ENCODE data around the gene FANCC. TPM values are rescaled to one million over a fixed set of nuclear protein-coding genes. Genes with fewer than 3 reads are reported as not detected.
A peak's percentile ranks its signal among the peaks of the same experiment; 100 is the strongest.

FANCC gene
- total RNA-seq, 1 donor from 2014 or later, result 7.9 TPM

GRCh38 chr9:95099321-95100070 is 218.0 kb downstream of the FANCC start:
- Mint-ChIP-seq H3K4me1 (ENCODE audit: low read depth, unreplicated experiment) (peaks cover 29% of the 10 kb centered on the region), H3K27me3 (ENCODE audit: low read depth, unreplicated experiment) (no peaks in the 10 kb centered on the region), H3K4me3 (ENCODE audit: unreplicated experiment) (no peak overlapping the region), H3K9me3 (ENCODE audit: unreplicated experiment) (peaks cover 2% of the 10 kb centered on the region), H3K27ac (ENCODE audit: unreplicated experiment) (no peak overlapping the region), H3K36me3 (ENCODE audit: low read depth, unreplicated experiment) (peaks cover 8% of the 10 kb centered on the region)
- FAIRE-seq (no peak), DNase-seq (ENCODE audit: low read depth) (no peak)
- Histone ChIP-seq H3K4me1 (ENCODE audit: insufficient read depth, low read length) (peaks cover 21% of the 10 kb centered on the region), H3K9me3 (ENCODE audit: insufficient read depth, low read depth, low read length) (no peaks in the 10 kb centered on the region), H3K27ac (ENCODE audit: low read depth, low read length) (peak overlapping the region; percentile 2), H2AFZ (ENCODE audit: low read depth, low read length) (no peak overlapping the region), H3K36me3 (ENCODE audit: insufficient read depth, low read length) (no peaks in the 10 kb centered on the region), H3K79me2 (ENCODE audit: insufficient read depth, low read length) (no peaks in the 10 kb centered on the region), H3K4me3 (ENCODE audit: insufficient read depth, low read depth, low read length) (no peak overlapping the region), H4K20me1 (ENCODE audit: insufficient read depth, low read length) (peaks cover 11% of the 10 kb centered on the region), H3K9ac (ENCODE audit: low read length) (no peak overlapping the region), H3K27me3 (ENCODE audit: insufficient read depth, low read length) (no peaks in the 10 kb centered on the region), H3K4me2 (ENCODE audit: low read length) (no peak overlapping the region)
- TF ChIP-seq CTCF (IDR thresholded peaks at IDR 0.05; ENCODE audit: insufficient read depth, low read depth, low read length), result no peak
- no peak for TF ChIP-seq EZH2 (IDR thresholded peaks at IDR 0.05; ENCODE audit: insufficient read depth, low read length)

- Histone ChIP-seq H3K9ac (ENCODE audit: low read length) (no peak overlapping the region), H3K79me2 (ENCODE audit: insufficient read depth, low read length) (no peaks in the 10 kb centered on the region), H3K4me1 (ENCODE audit: insufficient read depth, low read length) (peaks cover 28% of the 10 kb centered on the region), H3K9me3 (ENCODE audit: insufficient read depth, low read depth, low read length) (no peaks in the 10 kb centered on the region), H3K27ac (ENCODE audit: low read depth, low read length) (no peak overlapping the region), H4K20me1 (ENCODE audit: insufficient read depth, low read length) (peaks cover 8% of the 10 kb centered on the region), H3K27me3 (ENCODE audit: insufficient read depth, low read length) (no peaks in the 10 kb centered on the region), H3K4me3 (ENCODE audit: insufficient read depth, low read depth, low read length) (no peak overlapping the region), H3K36me3 (ENCODE audit: insufficient read depth, low read length) (no peaks in the 10 kb centered on the region), H3K4me2 (ENCODE audit: low read length) (no peak overlapping the region), H2AFZ (ENCODE audit: low read depth, low read length) (no peak overlapping the region)
- no peak for DNase-seq (ENCODE audit: low read depth)
- TF ChIP-seq CTCF (IDR thresholded peaks at IDR 0.05; ENCODE audit: insufficient read depth, low read depth, low read length) (no peak), EZH2 (IDR thresholded peaks at IDR 0.05; ENCODE audit: insufficient read depth, low read length) (no peak)
- Mint-ChIP-seq H3K27me3 (ENCODE audit: low read depth, unreplicated experiment) (no peaks in the 10 kb centered on the region), H3K27ac (ENCODE audit: unreplicated experiment) (peak overlapping the region; percentile 69), H3K4me1 (ENCODE audit: low read depth, unreplicated experiment) (peaks cover 39% of the 10 kb centered on the region), H3K9me3 (ENCODE audit: unreplicated experiment) (peaks cover 2% of the 10 kb centered on the region), H3K36me3 (ENCODE audit: low read depth, unreplicated experiment) (peaks cover 8% of the 10 kb centered on the region), H3K4me3 (ENCODE audit: unreplicated experiment) (peak overlapping the region; percentile 20)
- no peak for FAIRE-seq
Observed at GRCh38 chr9:95098391-95098921, 219.1 kb downstream of the FANCC start.

- H3K9me3 ChIP-seq (ENCODE audit: insufficient read depth, low read depth, low read length), result no peaks in the 10 kb centered on the region
- H3K27me3 ChIP-seq (ENCODE audit: insufficient read depth, low read length), result no peaks in the 10 kb centered on the region
- no peak overlapping the region for H3K4me2 ChIP-seq (ENCODE audit: low read length)
- H4K20me1 ChIP-seq (ENCODE audit: insufficient read depth, low read length), result peaks cover 5% of the 10 kb centered on the region
- H3K27me3 Mint-ChIP-seq (ENCODE audit: low read depth, unreplicated experiment), result no peaks in the 10 kb centered on the region
- H3K79me2 ChIP-seq (ENCODE audit: insufficient read depth, low read length), result no peaks in the 10 kb centered on the region
- no peak overlapping the region for H3K27ac ChIP-seq (ENCODE audit: low read depth, low read length)
- no peak overlapping the region for H3K4me3 Mint-ChIP-seq (ENCODE audit: unreplicated experiment)
- no peak overlapping the region for H3K9ac ChIP-seq (ENCODE audit: low read length)
- no peak overlapping the region for H3K4me3 ChIP-seq (ENCODE audit: insufficient read depth, low read depth, low read length)
- TF ChIP-seq EZH2 (IDR thresholded peaks at IDR 0.05; ENCODE audit: insufficient read depth, low read length) (no peak), CTCF (IDR thresholded peaks at IDR 0.05; ENCODE audit: insufficient read depth, low read depth, low read length) (no peak)
- FAIRE-seq (no peak), DNase-seq (ENCODE audit: low read depth) (no peak)
- H3K9me3 Mint-ChIP-seq (ENCODE audit: unreplicated experiment), result peaks cover 2% of the 10 kb centered on the region
- peaks cover 51% of the 10 kb centered on the region for H3K4me1 Mint-ChIP-seq (ENCODE audit: low read depth, unreplicated experiment)
- no peaks in the 10 kb centered on the region for H3K36me3 ChIP-seq (ENCODE audit: insufficient read depth, low read length)
- H2AFZ ChIP-seq (ENCODE audit: low read depth, low read length), result no peak overlapping the region
- no peak overlapping the region for H3K27ac Mint-ChIP-seq (ENCODE audit: unreplicated experiment)
- H3K4me1 ChIP-seq (ENCODE audit: insufficient read depth, low read length), result peaks cover 39% of the 10 kb centered on the region
- peaks cover 8% of the 10 kb centered on the region for H3K36me3 Mint-ChIP-seq (ENCODE audit: low read depth, unreplicated experiment)
Observed at GRCh38 chr9:95097279-95097678, 220.2 kb downstream of the FANCC start.
